ENCODE measurements around the gene SNAI3.

The SNAI3 gene

DNA sequence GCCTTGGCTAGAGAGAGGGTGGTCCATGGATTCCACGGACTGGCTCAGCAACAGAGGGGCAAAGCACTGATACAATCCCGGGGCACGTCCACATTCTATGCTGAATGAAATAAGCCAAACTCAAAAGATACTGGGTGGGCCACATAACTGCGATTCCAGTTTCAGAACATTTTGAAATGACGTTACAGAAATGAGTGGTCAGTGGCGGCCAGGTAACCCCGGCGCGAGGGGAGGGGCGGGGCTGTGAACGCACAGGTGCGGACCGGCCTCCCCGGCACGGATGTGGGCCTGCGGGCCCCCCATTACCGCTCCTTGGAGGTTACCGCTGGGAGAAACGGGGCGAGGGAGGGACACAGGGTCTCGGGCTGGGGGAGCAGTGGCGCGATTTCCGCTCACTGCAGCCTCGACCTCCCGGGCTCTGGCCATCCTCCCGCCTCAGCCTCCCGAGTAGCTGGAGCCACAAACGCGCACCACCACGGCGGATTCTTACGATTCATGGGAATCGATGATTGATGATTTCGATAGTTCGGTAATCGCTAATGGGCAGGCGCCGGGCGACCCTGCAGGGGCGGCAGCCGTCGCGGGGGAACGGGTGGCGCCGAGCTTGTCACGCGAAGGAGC is 24.0 kb downstream of the SNAI3 start:
- TF ChIP-seq, protein P1, sequence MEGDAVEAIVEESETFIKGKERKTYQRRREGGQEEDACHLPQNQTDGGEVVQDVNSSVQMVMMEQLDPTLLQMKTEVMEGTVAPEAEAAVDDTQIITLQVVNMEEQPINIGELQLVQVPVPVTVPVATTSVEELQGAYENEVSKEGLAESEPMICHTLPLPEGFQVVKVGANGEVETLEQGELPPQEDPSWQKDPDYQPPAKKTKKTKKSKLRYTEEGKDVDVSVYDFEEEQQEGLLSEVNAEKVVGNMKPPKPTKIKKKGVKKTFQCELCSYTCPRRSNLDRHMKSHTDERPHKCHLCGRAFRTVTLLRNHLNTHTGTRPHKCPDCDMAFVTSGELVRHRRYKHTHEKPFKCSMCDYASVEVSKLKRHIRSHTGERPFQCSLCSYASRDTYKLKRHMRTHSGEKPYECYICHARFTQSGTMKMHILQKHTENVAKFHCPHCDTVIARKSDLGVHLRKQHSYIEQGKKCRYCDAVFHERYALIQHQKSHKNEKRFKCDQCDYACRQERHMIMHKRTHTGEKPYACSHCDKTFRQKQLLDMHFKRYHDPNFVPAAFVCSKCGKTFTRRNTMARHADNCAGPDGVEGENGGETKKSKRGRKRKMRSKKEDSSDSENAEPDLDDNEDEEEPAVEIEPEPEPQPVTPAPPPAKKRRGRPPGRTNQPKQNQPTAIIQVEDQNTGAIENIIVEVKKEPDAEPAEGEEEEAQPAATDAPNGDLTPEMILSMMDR (IDR thresholded peaks at IDR 0.05; ENCODE audit: extremely low read depth, missing control alignments), result no peak
- DNase-seq (ENCODE audit: low spot score), result no peak

DNA sequence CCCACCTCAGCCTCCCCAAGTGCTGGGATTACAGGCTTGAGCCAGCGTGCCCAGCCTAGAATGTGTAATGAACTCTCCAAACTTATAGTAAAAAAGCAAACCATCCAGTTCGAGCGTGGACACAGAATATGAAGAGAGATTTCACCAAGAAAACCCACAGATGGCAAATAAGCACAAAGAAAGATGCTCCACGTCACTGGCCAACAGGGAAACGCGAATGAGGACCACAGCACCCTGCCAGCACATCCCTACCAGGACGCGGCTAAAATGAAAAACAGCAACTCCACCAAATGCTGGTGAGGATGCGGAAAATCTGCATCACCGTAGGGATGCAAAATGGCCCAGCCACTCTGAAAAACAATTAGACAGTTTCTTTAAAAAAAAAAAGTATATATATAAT is 24.8 kb downstream of the SNAI3 start:
- DNase-seq (ENCODE audit: low spot score), result no peak
- TF ChIP-seq, protein P1 (IDR thresholded peaks at IDR 0.05; ENCODE audit: extremely low read depth, missing control alignments), result no peak

DNA sequence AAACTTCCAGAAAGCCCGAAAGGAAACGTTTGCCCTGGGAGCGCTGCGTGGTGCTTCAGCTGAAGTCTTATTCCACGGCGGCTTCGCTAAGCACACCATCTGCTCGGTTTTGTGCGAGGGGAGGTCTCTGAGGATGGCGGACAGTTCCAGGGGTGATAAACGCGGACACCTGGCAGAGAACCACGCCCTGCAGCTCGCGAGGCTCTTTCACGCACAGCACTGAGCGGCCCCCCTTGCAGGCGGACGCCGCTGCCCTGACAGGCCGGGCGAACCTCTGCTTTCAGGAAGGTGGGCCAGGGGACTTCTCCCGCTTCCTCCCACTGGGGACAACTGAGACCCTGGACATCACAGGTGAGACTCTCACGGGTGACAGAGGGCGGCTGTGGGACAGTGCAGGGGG is 27.1 kb downstream of the SNAI3 start:
- DNase-seq (ENCODE audit: low spot score), result no peak
- TF ChIP-seq, protein P1 (IDR thresholded peaks at IDR 0.05; ENCODE audit: extremely low read depth, missing control alignments), result no peak

DNA sequence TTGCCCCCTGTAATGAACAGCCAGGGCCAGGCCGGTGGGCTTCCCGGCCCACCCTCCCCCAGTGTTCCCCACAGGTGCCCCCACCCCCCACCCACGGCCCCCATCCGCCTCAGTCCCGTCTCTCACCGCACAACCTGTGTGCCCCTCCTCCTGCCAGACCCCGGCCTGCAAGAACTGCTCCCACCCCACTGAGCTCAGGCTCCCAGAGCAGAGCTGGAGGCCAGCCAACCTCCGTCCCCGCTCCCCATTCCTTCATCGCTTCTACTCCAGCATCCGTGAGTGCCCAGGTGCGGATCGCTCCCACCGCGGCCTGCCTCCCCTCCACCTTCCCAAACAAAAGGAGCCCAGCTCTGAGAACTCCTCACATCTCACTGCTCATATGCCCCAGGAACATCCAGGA is 27.6 kb downstream of the SNAI3 start:
- TF ChIP-seq, protein P1 (IDR thresholded peaks at IDR 0.05; ENCODE audit: extremely low read depth, missing control alignments), result no peak
- DNase-seq (ENCODE audit: low spot score), result no peak

DNA sequence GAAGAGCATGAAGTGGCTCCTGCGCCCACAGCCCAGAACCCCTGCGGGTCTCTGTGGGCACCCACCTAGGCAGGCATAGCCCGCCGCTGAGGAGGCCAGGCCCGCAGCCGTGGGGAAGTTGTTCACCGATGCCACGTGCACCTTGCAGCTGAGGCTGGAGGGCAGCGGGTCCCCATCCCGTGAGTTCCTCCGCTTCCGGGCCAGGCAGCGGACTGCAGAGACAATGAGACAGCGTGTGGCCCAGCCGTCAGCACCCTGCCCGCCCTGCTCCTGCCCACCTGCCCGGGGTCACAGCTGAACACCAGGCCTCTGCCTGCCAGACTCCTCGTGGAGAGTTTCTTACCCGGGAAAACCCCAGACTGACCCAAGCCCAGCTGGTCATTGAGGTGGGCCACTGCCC is 28.9 kb downstream of the SNAI3 start:
- DNase-seq (ENCODE audit: low spot score), result no peak
- TF ChIP-seq, protein P1 (IDR thresholded peaks at IDR 0.05; ENCODE audit: extremely low read depth, missing control alignments), result no peak

DNA sequence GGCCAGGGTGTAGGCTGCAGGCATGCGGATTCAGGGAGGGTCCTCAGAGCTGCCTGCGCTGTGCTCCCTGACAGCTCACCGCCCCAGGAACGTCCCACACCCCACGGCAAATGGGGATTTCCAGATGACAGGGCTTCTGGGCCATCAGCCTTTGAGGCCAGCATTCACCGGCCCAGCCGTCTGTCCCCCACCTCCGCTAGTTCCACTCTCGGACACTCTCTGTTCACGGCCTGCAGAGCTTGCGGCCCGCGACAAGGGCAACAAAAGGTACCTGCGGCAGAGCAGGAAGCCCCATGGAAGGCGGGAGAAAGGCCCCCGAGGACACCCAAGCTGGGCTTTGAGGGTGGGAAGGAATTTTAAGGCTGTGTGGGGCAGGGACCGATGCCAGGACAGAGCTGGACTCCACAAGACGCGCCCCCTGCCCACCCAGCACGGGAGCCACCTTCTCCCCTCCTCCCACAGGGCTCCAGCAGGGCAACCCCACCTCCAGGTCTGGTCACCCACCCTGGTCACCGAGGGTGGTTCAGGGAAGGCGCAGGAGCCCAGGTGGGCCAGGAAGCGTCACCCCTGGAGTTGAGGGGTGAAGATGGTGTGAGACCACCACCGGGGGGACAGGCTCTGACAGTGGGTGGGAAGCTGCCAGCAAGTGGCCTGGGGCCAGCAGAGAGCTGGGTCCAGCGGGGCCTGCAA is 29.9 kb downstream of the SNAI3 start:
- TF ChIP-seq, protein P1 (IDR thresholded peaks at IDR 0.05; ENCODE audit: extremely low read depth, missing control alignments), result no peak
- no peak for DNase-seq (ENCODE audit: low spot score)

DNA sequence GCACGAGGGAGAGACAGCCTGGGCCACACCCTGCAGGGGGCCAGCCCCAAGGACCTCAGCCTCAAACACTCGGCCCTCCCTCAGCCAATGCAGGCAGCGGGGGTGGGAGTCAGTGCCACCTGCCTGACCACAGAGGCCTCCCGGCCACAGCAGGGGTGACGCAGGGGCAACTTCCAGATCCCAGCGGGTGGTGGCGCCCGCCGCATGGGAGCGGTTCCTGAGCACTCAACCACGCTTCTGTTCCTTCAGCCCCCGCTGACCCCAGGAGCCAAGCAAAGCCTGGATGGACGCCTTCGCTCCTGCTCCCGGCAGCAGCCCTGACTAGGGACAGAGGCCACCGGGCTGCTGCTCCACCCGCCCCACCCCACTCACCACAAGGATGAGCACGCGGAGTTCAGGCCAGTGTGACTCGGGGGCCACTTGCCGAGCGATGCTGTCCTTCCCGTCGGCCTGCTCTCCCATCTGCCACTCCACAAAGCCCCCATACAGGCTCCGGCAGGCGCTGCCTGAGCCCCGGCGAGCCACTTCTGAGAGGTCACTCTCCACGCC is 30.5 kb downstream of the SNAI3 start:
- no peak for DNase-seq (ENCODE audit: low spot score)
- TF ChIP-seq, protein P1 (IDR thresholded peaks at IDR 0.05; ENCODE audit: extremely low read depth, missing control alignments), result no peak

Measured in GM20000 (cell line).